ENCODE data around the gene TMEM30A.

- no peak for TF ChIP-seq CTCF (IDR thresholded peaks at IDR 0.05; ENCODE audit: borderline replicate concordance, extremely low read depth, low read length, poor library complexity, severe bottlenecking)
- no peak for TF ChIP-seq EZH2 (IDR thresholded peaks at IDR 0.05; ENCODE audit: borderline replicate concordance, low read depth, low read length, severe bottlenecking)
Measured at GRCh38 chr6:75279418-75279817, 5.2 kb downstream of the TMEM30A start.

Measured in DND-41 (cell line).